Neuronal stem cell (in vitro differentiated cells): ENCODE measurements around the gene TMTC1.

Source experiments
- DNase-seq: peaks from one replicate; pipeline ENCODE4 v3.0.0-alpha.2; 2013; ENCODE audit warnings: low spot score
- H2AFZ ChIP-seq: one replicate; pipeline ENCODE4 v1.6.1; 2013; ENCODE audit warnings: mild to moderate bottlenecking, low read length, inconsistent platforms
- H2AK5ac ChIP-seq: 2 replicates; pipeline ENCODE4 v1.6.1; 2013; ENCODE audit warnings: low read depth, mild to moderate bottlenecking, inconsistent platforms, low read length, moderate library complexity, mixed read lengths
- H2BK120ac ChIP-seq: 2 replicates; pipeline ENCODE4 v1.6.1; 2013; ENCODE audit warnings: low read depth, mild to moderate bottlenecking, inconsistent platforms, low read length, moderate library complexity, mixed read lengths
- H2BK12ac ChIP-seq: one replicate; pipeline ENCODE4 v1.6.1; 2013; ENCODE audit warnings: low read length, inconsistent platforms
- H2BK15ac ChIP-seq: 2 replicates; pipeline ENCODE4 v1.6.1; 2013; ENCODE audit warnings: mild to moderate bottlenecking, low read length, inconsistent platforms, mixed read lengths
- H2BK5ac ChIP-seq: one replicate; pipeline ENCODE4 v1.6.1; 2013; ENCODE audit warnings: inconsistent platforms, mild to moderate bottlenecking, low read length, moderate library complexity
- H3K14ac ChIP-seq: one replicate; pipeline ENCODE4 v1.6.1; 2013; ENCODE audit warnings: low read length, inconsistent platforms
- H3K18ac ChIP-seq: 2 replicates; pipeline ENCODE4 v1.6.1; 2013; ENCODE audit warnings: low read length, inconsistent platforms
- H3K23ac ChIP-seq: 2 replicates; pipeline ENCODE4 v1.6.1; 2013; ENCODE audit warnings: low read depth, mild to moderate bottlenecking, mixed read lengths, low read length, inconsistent platforms; ENCODE audit not compliant: poor library complexity
- H3K27ac ChIP-seq: replicated peaks from 3 replicates; pipeline ENCODE4 v1.5.1; 2013; ENCODE audit warnings: low read length, inconsistent platforms
- H3K27me3 ChIP-seq, 3 experiments: 2 replicates each; pipeline ENCODE4 v1.6.1; 2013; ENCODE audit warnings: low read length in 3 of 3, mild to moderate bottlenecking in 2 of 3, inconsistent platforms in 1 of 3, low read depth in 1 of 3, mixed read lengths in 1 of 3, moderate library complexity in 1 of 3; ENCODE audit not compliant: control insufficient read depth in 3 of 3, insufficient read depth in 3 of 3
- H3K36me3 ChIP-seq, 2 donors: replicated peaks in 1 of 2; 2 replicates each; pipeline ENCODE4 v1.6.1; 2013; ENCODE audit warnings: low read length in 2 of 2; ENCODE audit not compliant: control insufficient read depth in 2 of 2, insufficient read depth in 2 of 2
- H3K4ac ChIP-seq: 2 replicates; pipeline ENCODE4 v1.6.1; 2013; ENCODE audit warnings: inconsistent platforms, mild to moderate bottlenecking, low read length, moderate library complexity
- H3K4me1 ChIP-seq, 2 donors: 1 replicate in 1 of 2; 2 replicates in 1 of 2; pipeline ENCODE4 v1.6.1; 2013; ENCODE audit warnings: low read length in 2 of 2, low read depth in 1 of 2; ENCODE audit not compliant: control insufficient read depth in 2 of 2, insufficient read depth in 1 of 2
- H3K4me2 ChIP-seq: one replicate; pipeline ENCODE4 v1.6.1; 2013; ENCODE audit warnings: mild to moderate bottlenecking, low read length, inconsistent platforms; ENCODE audit not compliant: insufficient read depth, poor library complexity, severe bottlenecking
- H3K4me3 ChIP-seq, 2 donors: 2 replicates each; pipeline ENCODE4 v1.5.1; 2013; ENCODE audit warnings: low read length in 2 of 2, mild to moderate bottlenecking in 2 of 2, inconsistent platforms in 1 of 2, moderate library complexity in 1 of 2
- H3K79me1 ChIP-seq: one replicate; pipeline ENCODE4 v1.6.1; 2013; ENCODE audit warnings: low read depth, mild to moderate bottlenecking, inconsistent platforms, low read length, moderate library complexity
- H3K9ac ChIP-seq: one replicate; pipeline ENCODE4 v1.6.1; 2013; ENCODE audit warnings: mild to moderate bottlenecking, low read depth, low read length, inconsistent platforms; ENCODE audit not compliant: poor library complexity
- H3K9me3 ChIP-seq, 2 donors: replicated peaks in 1 of 2; 2 replicates each; pipeline versions ENCODE3 to v1.6.1; 2013; ENCODE audit warnings: low read length in 2 of 2, mild to moderate bottlenecking in 2 of 2, inconsistent platforms in 1 of 2, low read depth in 1 of 2, mixed read lengths in 1 of 2, moderate library complexity in 1 of 2; ENCODE audit not compliant: control insufficient read depth in 2 of 2, insufficient read depth in 1 of 2
- H4K8ac ChIP-seq: one replicate; pipeline ENCODE4 v1.6.1; 2013; ENCODE audit warnings: low read depth, mild to moderate bottlenecking, inconsistent platforms, low read length, moderate library complexity
- H4K91ac ChIP-seq: one replicate; pipeline ENCODE4 v1.6.1; 2013; ENCODE audit warnings: low read length, low read depth, mild to moderate bottlenecking, inconsistent platforms; ENCODE audit not compliant: poor library complexity
- WGBS, 2 donors: extraction: QIAGEN DNeasy Blood & Tissue Kit; methylation state at CpG; one replicate each; pipeline ENCODE4 v1.1.7; 2013; ENCODE audit warnings: missing lambda C conversion rate in 2 of 2, mixed read lengths in 1 of 2; ENCODE audit not compliant: insufficient read length in 2 of 2, insufficient replicate concordance in 1 of 2; ENCODE audit errors: extremely low coverage in 2 of 2; 5-methylcytosine and 5-hydroxymethylcytosine counted together

TMTC1 gene

GRCh38 chr12:29794862-29795261 lies 11.1 kb upstream of the TMTC1 start:
- no peak overlapping the region for H2BK120ac ChIP-seq
- no peak for DNase-seq
- H2BK15ac ChIP-seq = no peak overlapping the region
- H3K27me3 ChIP-seq = no peaks in the 10 kb centered on the region
- no peak overlapping the region for H3K14ac ChIP-seq
- H3K23ac ChIP-seq = no peak overlapping the region
- no peak overlapping the region for H4K91ac ChIP-seq
- no peak overlapping the region for H2AFZ ChIP-seq
- no peak overlapping the region for H2BK12ac ChIP-seq
- no peak overlapping the region for H3K9ac ChIP-seq
- H3K4me1 ChIP-seq = peaks cover 0 to 18% of the 10 kb centered on the region in 2 donors
- no peaks in the 10 kb centered on the region for H3K79me1 ChIP-seq
- no peak overlapping the region for H3K18ac ChIP-seq
- H2BK5ac ChIP-seq = no peak overlapping the region
- no peak overlapping the region for H3K4me2 ChIP-seq
- H3K4me3 ChIP-seq = no peak overlapping the region
- peaks cover 11 to 30% of the 10 kb centered on the region in 2 donors for H3K9me3 ChIP-seq
- peaks cover 0 to 6% of the 10 kb centered on the region in 2 donors for H3K36me3 ChIP-seq
- no peak overlapping the region for H3K4ac ChIP-seq
- H2AK5ac ChIP-seq = no peak overlapping the region
- no peak overlapping the region for H3K27ac ChIP-seq
- no peak overlapping the region for H4K8ac ChIP-seq

- no peak overlapping the region for H2BK12ac ChIP-seq
- no peak overlapping the region for H3K9ac ChIP-seq
- no peaks in the 10 kb centered on the region for H3K27me3 ChIP-seq
- no peak for DNase-seq
- H3K36me3 ChIP-seq = peaks cover 0 to 6% of the 10 kb centered on the region in 2 donors
- peaks cover 0 to 11% of the 10 kb centered on the region in 2 donors for H3K4me1 ChIP-seq
- no peak overlapping the region for H2BK120ac ChIP-seq
- H3K18ac ChIP-seq = no peak overlapping the region
- H4K91ac ChIP-seq = no peak overlapping the region
- H2AK5ac ChIP-seq = no peak overlapping the region
- peak overlapping the region; percentile 86 for H4K8ac ChIP-seq
- no CpG with 5 or more reads among the region's 8 CpGs for WGBS, 2 donors
- no peak overlapping the region for H3K27ac ChIP-seq
- H3K4me2 ChIP-seq = no peak overlapping the region
- no peak overlapping the region for H2AFZ ChIP-seq
- no peak overlapping the region for H2BK5ac ChIP-seq
- no peak overlapping the region for H3K4ac ChIP-seq
- H3K4me3 ChIP-seq = no peak overlapping the region
- H3K14ac ChIP-seq = no peak overlapping the region
- H3K79me1 ChIP-seq = no peaks in the 10 kb centered on the region
- no peak overlapping the region for H2BK15ac ChIP-seq
- peak overlapping the region; percentile 9 for H3K23ac ChIP-seq
- peaks cover 11 to 30% of the 10 kb centered on the region in 2 donors for H3K9me3 ChIP-seq
Measured at GRCh38 chr12:29792853-29793252, 9.1 kb upstream of the TMTC1 start.

- no peak overlapping the region for H2BK15ac ChIP-seq
- H3K27me3 ChIP-seq = no peaks in the 10 kb centered on the region
- peaks cover 0 to 6% of the 10 kb centered on the region in 2 donors for H3K36me3 ChIP-seq
- no peak overlapping the region for H3K4ac ChIP-seq
- whole genome bisulfite sequencing, 2 donors = no CpG with 5 or more reads among the region's 10 CpGs
- no peak overlapping the region for H3K18ac ChIP-seq
- H4K91ac ChIP-seq = no peak overlapping the region
- no peak overlapping the region for H2AK5ac ChIP-seq
- no peak overlapping the region for H3K27ac ChIP-seq
- H3K14ac ChIP-seq = no peak overlapping the region
- no peaks in the 10 kb centered on the region for H3K79me1 ChIP-seq
- peak overlapping the region in 1 of 2 donors; percentile 31 for H3K4me3 ChIP-seq
- H3K9ac ChIP-seq = peak overlapping the region; percentile 27
- H4K8ac ChIP-seq = no peak overlapping the region
- no peak overlapping the region for H3K23ac ChIP-seq
- no peak overlapping the region for H3K4me2 ChIP-seq
- no peak overlapping the region for H2BK12ac ChIP-seq
- DNase-seq = no peak
- peaks cover 11 to 30% of the 10 kb centered on the region in 2 donors for H3K9me3 ChIP-seq
- H3K4me1 ChIP-seq = peaks cover 0 to 11% of the 10 kb centered on the region in 2 donors
- no peak overlapping the region for H2AFZ ChIP-seq
- no peak overlapping the region for H2BK5ac ChIP-seq
- no peak overlapping the region for H2BK120ac ChIP-seq
Measured at GRCh38 chr12:29792132-29792531, 8.4 kb upstream of the TMTC1 start.

- peak overlapping the region; percentile 38 for H3K27ac ChIP-seq
- H2BK15ac ChIP-seq = peak overlapping the region; percentile 65
- H3K14ac ChIP-seq = peak overlapping the region; percentile 84
- peak overlapping the region; percentile 99 for H2AFZ ChIP-seq
- H3K4me2 ChIP-seq = peak overlapping the region; percentile 83
- H3K79me1 ChIP-seq = no peaks in the 10 kb centered on the region
- no peak overlapping the region for H4K91ac ChIP-seq
- H3K9ac ChIP-seq = peak overlapping the region; percentile 89
- DNase-seq = peak; percentile 56
- peaks cover 3 to 13% of the 10 kb centered on the region in 2 donors for H3K9me3 ChIP-seq
- peak overlapping the region; percentile 90 for H2BK5ac ChIP-seq
- no peaks in the 10 kb centered on the region for H3K27me3 ChIP-seq
- H3K4me3 ChIP-seq = peak overlapping the region; percentile 83 to 95
- no CpG with 5 or more reads among the region's 82 CpGs for WGBS, 2 donors
- H2BK120ac ChIP-seq = peak overlapping the region; percentile 81
- H3K4ac ChIP-seq = no peak overlapping the region
- peak overlapping the region; percentile 26 for H2AK5ac ChIP-seq
- peak overlapping the region; percentile 94 for H3K18ac ChIP-seq
- peak overlapping the region; percentile 53 for H3K23ac ChIP-seq
- H4K8ac ChIP-seq = no peak overlapping the region
- H3K4me1 ChIP-seq = peaks cover 0 to 7% of the 10 kb centered on the region in 2 donors
- peak overlapping the region; percentile 65 for H2BK12ac ChIP-seq
- H3K36me3 ChIP-seq = no peaks in the 10 kb centered on the region
Measured at GRCh38 chr12:29782871-29783772, 620 bp downstream of the TMTC1 start.
